ENCODE measurements around the gene EXD2. TPM values are rescaled to one million over a fixed set of nuclear protein-coding genes. Genes with fewer than 3 reads are reported as not detected.

EXD2 gene
- total RNA-seq, 5 donors from 2014 or later (not counting 1 experiment from before 2014, with no cell fraction given): 8.6 to 12.1 (median 10.8) TPM

DNA sequence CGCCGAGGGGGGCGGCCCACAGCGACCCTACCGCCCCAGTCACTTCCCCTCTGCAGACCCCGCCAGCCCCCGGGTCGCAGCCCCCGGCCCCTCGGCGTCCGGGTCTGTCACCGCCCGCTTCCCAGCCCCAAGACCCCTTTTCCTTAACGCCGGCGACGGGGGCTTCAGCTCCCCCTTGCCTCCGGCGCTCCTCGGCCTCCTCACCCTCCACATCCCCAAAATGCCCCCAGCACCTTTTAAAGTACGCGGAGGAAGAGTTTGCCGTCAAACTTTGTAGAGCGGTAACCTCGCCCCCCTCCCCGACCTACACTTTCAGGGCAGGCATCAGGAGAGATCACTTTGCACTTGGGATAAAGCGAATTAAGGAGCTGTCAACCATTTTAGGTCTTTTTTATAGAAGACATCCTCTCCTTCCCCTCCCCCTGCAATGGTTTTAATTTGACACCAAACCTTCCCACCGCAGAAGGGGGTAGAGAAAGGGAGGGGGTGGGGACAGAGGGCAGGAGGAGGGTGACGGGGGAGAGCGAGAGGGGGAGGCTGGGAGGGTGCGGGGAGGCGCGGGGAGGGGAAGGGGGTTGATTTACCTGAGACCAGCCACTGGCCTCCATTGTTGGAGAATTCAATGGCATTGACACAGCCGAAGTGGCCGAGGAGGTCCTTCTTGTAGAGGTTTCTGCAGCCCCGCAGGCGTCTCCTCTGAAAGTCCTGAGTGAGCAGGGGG lies 39.0 kb upstream of the EXD2 start:
- no peaks in the 10 kb centered on the region for H3K27me3 ChIP-seq (replicated peaks in 1 of 2; ENCODE audit: control insufficient read depth in 2 of 2, extremely low read depth in 1 of 2, insufficient read depth in 2 of 2, low read length in 1 of 2)
- peak overlapping the region; percentile 75 to 97 for H3K4me3 ChIP-seq (ENCODE audit: control insufficient read depth in 1 of 2, extremely low read depth in 1 of 2, low read length in 1 of 2)
- Mint-ChIP-seq H3K4me3 (peak overlapping the region; percentile 86 to 93 (median 89)), H3K27me3 (no peaks in the 10 kb centered on the region), H3K9me3 (no peaks in the 10 kb centered on the region), H3K36me3 (peaks cover 16% of the 10 kb centered on the region), H3K27ac (peak overlapping the region; percentile 90 to 92), H3K4me1 (peaks cover 44 to 47% (median 44%) of the 10 kb centered on the region in 3 donors)
- peaks cover 5 to 13% of the 10 kb centered on the region in 2 donors for H3K36me3 ChIP-seq (ENCODE audit: control insufficient read depth in 2 of 2, extremely low read depth in 1 of 2, insufficient read depth in 1 of 2, low read length in 1 of 2)
- H3K27ac ChIP-seq (ENCODE audit: low read length): peak overlapping the region; percentile 64
- ChIA-PET CTCF (interaction anchor here (0.6 to 2.8 kb wide), 7 partner anchors 19 to 86 kb away, joined by 3 to 11 read pairs (median 5); no protein-coding TSS in a partner anchor), POLR2A (interaction anchor here (0.5 to 0.7 kb wide), 2 partner anchors 357 to 646 kb away, joined by 3 to 8 read pairs; no protein-coding TSS in a partner anchor)
- H3K4me1 ChIP-seq (ENCODE audit: control insufficient read depth in 1 of 2, extremely low read depth in 1 of 2, insufficient read depth in 2 of 2, low read length in 2 of 2): peaks cover 20% of the 10 kb centered on the region in 2 experiments
- H3K9me3 ChIP-seq: no peaks in the 10 kb centered on the region
- WGBS (ENCODE audit: insufficient coverage): 0% methylated on average over 28 of the region's 38 CpGs
- ATAC-seq (replicated peaks in 1 of 4) (peak; percentile 27 to 39 (median 38)), DNase-seq (peak in 32 of 35 experiments; percentile 27 to 73 (median 50))

DNA sequence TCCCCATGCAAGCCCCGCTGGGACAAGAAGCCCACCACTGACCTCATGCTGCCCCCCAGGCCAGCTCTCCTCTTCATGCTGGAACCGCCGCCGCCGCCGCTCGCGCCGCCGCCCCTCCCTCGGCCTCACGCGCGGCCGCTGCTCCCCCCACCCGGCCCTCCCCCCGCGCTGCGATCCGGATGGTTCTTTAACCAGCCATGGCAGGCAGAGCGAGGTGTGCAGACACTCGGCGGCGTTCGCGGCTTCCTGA lies 38.5 kb upstream of the EXD2 start, which contains the start of gene DCAF5:
TSS of gene DCAF5 (minus strand) at position 218 of the 250 bp plus-strand sequence. CDS start at position 77, 141 bp downstream.
- POLR2A ChIA-PET: no interaction called here
- peaks cover 39 to 43% (median 39%) of the 10 kb centered on the region in 3 donors for H3K4me1 Mint-ChIP-seq

DNA sequence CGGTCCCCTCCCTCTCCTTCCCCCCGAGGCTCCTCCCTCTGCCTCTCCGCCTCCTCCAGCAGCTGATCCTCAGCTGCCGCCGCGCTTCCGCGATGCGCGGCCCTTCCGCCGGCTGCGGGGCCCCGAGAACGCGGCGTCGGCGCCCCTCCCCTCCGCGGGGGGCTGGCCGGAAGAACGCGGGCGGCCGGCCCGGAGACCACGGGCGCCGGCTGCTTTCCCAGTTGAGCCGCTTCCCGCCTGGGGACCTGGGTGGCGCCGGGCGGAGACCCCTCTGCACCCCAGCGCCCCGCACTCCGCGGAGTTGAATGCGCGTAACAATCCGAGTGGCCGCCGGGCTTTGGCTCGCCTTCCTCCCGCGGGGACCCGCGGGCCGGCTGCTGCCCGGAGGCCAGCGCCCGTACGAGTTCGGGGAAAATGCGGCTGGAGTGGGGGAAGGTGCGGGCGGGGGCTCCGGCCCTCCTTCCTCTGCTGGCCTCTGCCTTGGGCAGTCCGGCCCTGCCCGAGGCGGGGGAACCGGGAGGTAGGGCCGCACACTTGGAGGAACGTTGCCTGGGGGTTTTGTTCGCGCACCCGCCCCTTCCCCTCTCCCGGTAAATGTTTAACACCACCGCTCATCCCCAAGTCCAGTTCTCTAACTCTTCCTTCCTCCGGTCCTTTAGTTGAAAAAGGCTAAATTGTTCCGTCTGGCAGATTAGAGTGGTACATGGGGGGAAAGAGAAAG lies 38.0 kb upstream of the EXD2 start:
- CTCF ChIA-PET: interaction anchor here (0.5 to 1.8 kb wide), 4 partner anchors 13 to 53 kb away, joined by 4 to 7 read pairs (median 4); no protein-coding TSS in a partner anchor
- H3K4me3 Mint-ChIP-seq: peak overlapping the region; percentile 86 to 94 (median 89)
- no peaks in the 10 kb centered on the region for H3K27me3 Mint-ChIP-seq
- POLR2A ChIA-PET: interaction anchor here (0.5 to 1.0 kb wide), 2 partner anchors 38 to 1335 kb away, joined by 4 to 5 read pairs; partner anchors contain the start of gene EXD2 (in 1 of the 2)
- Histone ChIP-seq H3K36me3 (ENCODE audit: control insufficient read depth in 2 of 2, extremely low read depth in 1 of 2, insufficient read depth in 1 of 2, low read length in 1 of 2) (peaks cover 4 to 7% of the 10 kb centered on the region in 2 donors), H3K4me3 (ENCODE audit: control insufficient read depth in 1 of 2, extremely low read depth in 1 of 2, low read length in 1 of 2) (peak overlapping the region; percentile 75 to 86), H3K4me1 (ENCODE audit: control insufficient read depth in 1 of 2, extremely low read depth in 1 of 2, insufficient read depth in 2 of 2, low read length in 2 of 2) (peaks cover 20% of the 10 kb centered on the region in 2 experiments), H3K27ac (ENCODE audit: low read length) (peak overlapping the region; percentile 46), H3K9me3 (no peaks in the 10 kb centered on the region), H3K27me3 (replicated peaks in 1 of 2; ENCODE audit: control insufficient read depth in 2 of 2, extremely low read depth in 1 of 2, insufficient read depth in 2 of 2, low read length in 1 of 2) (no peaks in the 10 kb centered on the region)
- ATAC-seq (replicated peaks in 1 of 4) (peak in 2 of 4 experiments; percentile 1), DNase-seq (peak in 5 of 35 experiments; percentile 5 to 95 (median 90))
- H3K4me1 Mint-ChIP-seq: peaks cover 35 to 38% (median 36%) of the 10 kb centered on the region in 3 donors
- peaks cover 10% of the 10 kb centered on the region for H3K36me3 Mint-ChIP-seq
- H3K9me3 Mint-ChIP-seq: no peaks in the 10 kb centered on the region
- WGBS (ENCODE audit: insufficient coverage): 0% methylated on average over 65 of the region's 72 CpGs
- peak overlapping the region; percentile 86 to 90 for H3K27ac Mint-ChIP-seq

More for the DNA sequence above, 38.5 kb upstream of the EXD2 start, which contains the start of gene DCAF5:
- peaks cover 5 to 11% of the 10 kb centered on the region in 2 donors for H3K36me3 ChIP-seq (ENCODE audit: control insufficient read depth in 2 of 2, extremely low read depth in 1 of 2, insufficient read depth in 1 of 2, low read length in 1 of 2)
- Mint-ChIP-seq H3K27me3 (no peaks in the 10 kb centered on the region), H3K9me3 (no peaks in the 10 kb centered on the region), H3K4me3 (peak within 1 kb of the TSS; percentile 86 to 94 (median 89)), H3K36me3 (peaks cover 13% of the 10 kb centered on the region), H3K27ac (peak within 1 kb of the TSS; percentile 90 to 92)
- peak; percentile 93 to 96 (median 94) for ATAC-seq (replicated peaks in 1 of 4)
- CTCF ChIA-PET: interaction anchor here (0.6 to 1.8 kb wide), 4 partner anchors 21 to 86 kb away, joined by 3 to 7 read pairs (median 4); no protein-coding TSS in a partner anchor
- peak within 1 kb of the TSS; percentile 75 to 97 for H3K4me3 ChIP-seq (ENCODE audit: control insufficient read depth in 1 of 2, extremely low read depth in 1 of 2, low read length in 1 of 2)
- peak within 1 kb of the TSS; percentile 64 for H3K27ac ChIP-seq (ENCODE audit: low read length)
- no peaks in the 10 kb centered on the region for H3K27me3 ChIP-seq (replicated peaks in 1 of 2; ENCODE audit: control insufficient read depth in 2 of 2, extremely low read depth in 1 of 2, insufficient read depth in 2 of 2, low read length in 1 of 2)
- peaks cover 20% of the 10 kb centered on the region in 2 experiments for H3K4me1 ChIP-seq (ENCODE audit: control insufficient read depth in 1 of 2, extremely low read depth in 1 of 2, insufficient read depth in 2 of 2, low read length in 2 of 2)
- peak in 32 of 35 experiments; percentile 75 to 97 (median 93) for DNase-seq
- WGBS (ENCODE audit: insufficient coverage): 0% methylated on average over 26 of the region's 26 CpGs
- no peaks in the 10 kb centered on the region for H3K9me3 ChIP-seq

DNA sequence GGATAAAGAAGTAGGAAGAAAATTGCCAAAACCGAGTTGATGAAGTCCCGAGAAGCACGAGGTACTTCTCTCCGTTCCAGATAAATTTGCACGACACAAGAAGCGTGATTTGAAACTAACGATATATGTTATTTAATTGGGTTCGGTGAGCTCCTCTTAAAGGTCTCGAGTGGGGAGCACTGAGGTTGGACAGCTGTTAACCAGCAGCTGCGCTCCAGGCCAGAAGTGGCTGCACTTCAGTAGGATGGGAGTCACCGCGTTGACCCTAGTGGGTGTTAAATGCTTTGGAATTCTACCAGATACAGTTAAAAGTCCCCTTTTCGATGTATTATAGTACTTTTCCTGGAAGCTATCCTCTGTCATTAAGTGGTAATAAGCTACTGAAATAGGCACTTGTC lies 37.4 kb upstream of the EXD2 start:
- ATAC-seq (replicated peaks in 1 of 4) (no peak), DNase-seq (peak in 1 of 35 experiments; percentile 8)
- Histone ChIP-seq H3K36me3 (ENCODE audit: control insufficient read depth in 2 of 2, extremely low read depth in 1 of 2, insufficient read depth in 1 of 2, low read length in 1 of 2) (peaks cover 0 to 4% of the 10 kb centered on the region in 2 donors), H3K27ac (ENCODE audit: low read length) (peak overlapping the region; percentile 46), H3K4me1 (ENCODE audit: control insufficient read depth in 1 of 2, extremely low read depth in 1 of 2, insufficient read depth in 2 of 2, low read length in 2 of 2) (peaks cover 18 to 20% of the 10 kb centered on the region in 2 experiments), H3K9me3 (no peaks in the 10 kb centered on the region), H3K27me3 (replicated peaks in 1 of 2; ENCODE audit: control insufficient read depth in 2 of 2, extremely low read depth in 1 of 2, insufficient read depth in 2 of 2, low read length in 1 of 2) (no peaks in the 10 kb centered on the region), H3K4me3 (ENCODE audit: control insufficient read depth in 1 of 2, extremely low read depth in 1 of 2, low read length in 1 of 2) (peak overlapping the region; percentile 75 to 86)
- peaks cover 6% of the 10 kb centered on the region for H3K36me3 Mint-ChIP-seq
- ChIA-PET POLR2A (interaction anchor here (0.5 to 1.0 kb wide), 4 partner anchors 23 to 1336 kb away, joined by 3 to 5 read pairs (median 4); partner anchors contain the start of gene EXD2 (in 1 of the 2)), CTCF (interaction anchor here (0.5 to 0.6 kb wide), 2 partner anchors 14 to 52 kb away, joined by 4 to 5 read pairs; no protein-coding TSS in a partner anchor)
- peaks cover 0 to 1% of the 10 kb centered on the region in 2 donors for H3K27me3 Mint-ChIP-seq
- H3K27ac Mint-ChIP-seq: peak overlapping the region; percentile 86 to 90
- H3K4me3 Mint-ChIP-seq: peak overlapping the region; percentile 86 to 94 (median 89)
- WGBS (ENCODE audit: insufficient coverage): 40% methylated on average over 12 of the region's 13 CpGs
- peaks cover 31 to 32% (median 31%) of the 10 kb centered on the region in 3 donors for H3K4me1 Mint-ChIP-seq
- no peaks in the 10 kb centered on the region for H3K9me3 Mint-ChIP-seq

DNA sequence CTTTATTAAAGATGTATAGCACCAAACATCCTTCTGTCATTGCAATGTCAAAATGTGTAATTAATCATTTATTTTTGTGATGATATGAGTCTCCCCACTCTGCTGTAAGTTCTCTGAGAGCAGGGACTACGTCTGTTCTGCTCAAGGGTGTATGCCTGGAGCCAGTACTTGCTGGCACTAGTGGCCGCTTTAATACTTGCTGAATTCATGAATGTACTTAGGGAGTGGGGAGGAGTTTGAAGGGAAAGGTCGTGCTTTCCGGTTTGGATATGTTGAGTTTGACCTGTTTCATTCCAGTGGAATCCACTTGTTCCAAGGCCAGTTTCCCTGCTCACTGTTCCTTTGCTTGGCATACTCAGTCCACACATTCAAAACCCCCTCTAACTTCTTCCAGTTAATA lies 36.5 kb upstream of the EXD2 start:
- H3K36me3 ChIP-seq (ENCODE audit: control insufficient read depth in 2 of 2, extremely low read depth in 1 of 2, insufficient read depth in 1 of 2, low read length in 1 of 2): no peaks in the 10 kb centered on the region
- H3K4me1 ChIP-seq (ENCODE audit: control insufficient read depth in 1 of 2, extremely low read depth in 1 of 2, insufficient read depth in 2 of 2, low read length in 2 of 2): peaks cover 18 to 20% of the 10 kb centered on the region in 2 experiments
- H3K4me3 Mint-ChIP-seq: peak overlapping the region in 1 of 3 donors; percentile 25
- H3K9me3 ChIP-seq: no peaks in the 10 kb centered on the region
- peak overlapping the region in 1 of 2 donors; percentile 23 for H3K27ac Mint-ChIP-seq
- H3K9me3 Mint-ChIP-seq: no peaks in the 10 kb centered on the region
- H3K27me3 Mint-ChIP-seq: peaks cover 0 to 6% of the 10 kb centered on the region in 2 donors
- DNase-seq (peak in 2 of 35 experiments; percentile 2 to 30), ATAC-seq (replicated peaks in 1 of 4) (no peak)
- CTCF ChIA-PET: no interaction called here
- POLR2A ChIA-PET: no interaction called here
- no peaks in the 10 kb centered on the region for H3K27me3 ChIP-seq (replicated peaks in 1 of 2; ENCODE audit: control insufficient read depth in 2 of 2, extremely low read depth in 1 of 2, insufficient read depth in 2 of 2, low read length in 1 of 2)
- no peak overlapping the region for H3K4me3 ChIP-seq (ENCODE audit: control insufficient read depth in 1 of 2, extremely low read depth in 1 of 2, low read length in 1 of 2)
- 80% methylated on average over 1 of the region's 4 CpGs for WGBS (ENCODE audit: insufficient coverage)
- H3K36me3 Mint-ChIP-seq: no peaks in the 10 kb centered on the region
- H3K4me1 Mint-ChIP-seq: peaks cover 22 to 23% (median 22%) of the 10 kb centered on the region in 3 donors
- no peak overlapping the region for H3K27ac ChIP-seq (ENCODE audit: low read length)

DNA sequence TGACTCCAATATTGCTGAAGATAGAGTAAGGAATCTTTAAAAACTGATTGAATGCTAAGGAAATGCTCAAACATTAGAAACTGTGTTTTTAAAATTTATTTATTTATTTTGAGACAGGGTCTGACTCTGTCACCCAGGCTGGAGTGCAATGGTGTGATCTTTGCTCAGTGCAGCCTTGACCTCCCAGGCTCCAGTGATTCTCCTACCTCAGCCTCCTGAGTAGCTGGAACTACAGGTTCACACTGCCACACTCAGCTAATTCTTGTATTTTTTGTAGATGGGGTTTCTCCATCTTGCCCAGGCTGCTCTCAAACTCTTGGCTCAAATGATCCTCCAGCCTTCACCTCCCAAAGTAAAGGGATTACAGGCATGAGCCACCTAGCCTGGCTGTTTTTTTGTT lies 35.1 kb upstream of the EXD2 start:
- CTCF ChIA-PET: interaction anchor here in 1 of 2 donors (1.0 to 1.2 kb wide), 2 partner anchors 11 to 27 kb away, joined by 6 to 8 read pairs; no protein-coding TSS in a partner anchor
- Mint-ChIP-seq H3K27me3 (peaks cover 0 to 18% of the 10 kb centered on the region in 2 donors), H3K27ac (peak overlapping the region in 1 of 2 donors; percentile 64), H3K9me3 (no peaks in the 10 kb centered on the region), H3K4me3 (no peak overlapping the region), H3K36me3 (peaks cover 3% of the 10 kb centered on the region), H3K4me1 (peaks cover 7 to 9% (median 7%) of the 10 kb centered on the region in 3 donors)
- Histone ChIP-seq H3K27me3 (replicated peaks in 1 of 2; ENCODE audit: control insufficient read depth in 2 of 2, extremely low read depth in 1 of 2, insufficient read depth in 2 of 2, low read length in 1 of 2) (peaks cover 0 to 4% of the 10 kb centered on the region in 2 experiments), H3K4me1 (ENCODE audit: control insufficient read depth in 1 of 2, extremely low read depth in 1 of 2, insufficient read depth in 2 of 2, low read length in 2 of 2) (peaks cover 6 to 9% of the 10 kb centered on the region in 2 experiments), H3K27ac (ENCODE audit: low read length) (no peak overlapping the region), H3K36me3 (ENCODE audit: control insufficient read depth in 2 of 2, extremely low read depth in 1 of 2, insufficient read depth in 1 of 2, low read length in 1 of 2) (no peaks in the 10 kb centered on the region), H3K4me3 (ENCODE audit: control insufficient read depth in 1 of 2, extremely low read depth in 1 of 2, low read length in 1 of 2) (no peak overlapping the region), H3K9me3 (no peaks in the 10 kb centered on the region)
- POLR2A ChIA-PET: no interaction called here
- DNase-seq (no peak), ATAC-seq (replicated peaks in 1 of 4) (no peak)
